Measurements from ENCODE around the gene AEBP2. TPM values are rescaled to one million over a fixed set of nuclear protein-coding genes. Genes with fewer than 3 reads are reported as not detected.

The AEBP2 gene
- total and polyA plus RNA-seq, 2 of the 4 experiments (the other 2 are of a cell fraction), result 15.5 to 21.7 TPM

GRCh38 chr12:19528750-19529149, 89.5 kb downstream of the AEBP2 start:
- Histone ChIP-seq H3K4me1 (ENCODE audit: control insufficient read depth, insufficient read depth, low read length) (peaks cover 4% of the 10 kb centered on the region; the same call in 1 of the 2 replicates), H3K27ac (ENCODE audit: insufficient read depth, low read length) (peak overlapping the region; percentile 10; the same call in 1 of the 2 replicates), H2AFZ (replicated peaks; ENCODE audit: low read length, poor library complexity) (no peak overlapping the region), H3K18ac (ENCODE audit: low read depth, low read length) (peak overlapping the region; percentile 33), H4K20me1 (ENCODE audit: insufficient read depth, low read length) (no peaks in the 10 kb centered on the region), H3K9ac (ENCODE audit: low read depth, low read length) (no peak overlapping the region), H4K5ac (ENCODE audit: low read depth, low read length) (peak overlapping the region; percentile 2; the same call in 1 of the 2 replicates), H3K4me3 (ENCODE audit: insufficient read depth, low read depth, low read length) (no peak overlapping the region), H3K23ac (ENCODE audit: low read depth, low read length) (peak overlapping the region; percentile 11; the same call in 1 of the 2 replicates), H3K36me3 (ENCODE audit: control insufficient read depth, insufficient read depth, low read length) (no peaks in the 10 kb centered on the region; the same call in 1 of the 2 replicates), H4K91ac (ENCODE audit: insufficient read depth, low read depth, low read length) (peak overlapping the region; percentile 6; the same call in 1 of the 2 replicates), H2BK120ac (ENCODE audit: low read depth, low read length) (no peak overlapping the region), H3K9me3 (ENCODE audit: control insufficient read depth, insufficient read depth, low read length) (no peaks in the 10 kb centered on the region), H3K56ac (ENCODE audit: extremely low read depth, insufficient read depth, low read length) (no peak overlapping the region), H2BK20ac (ENCODE audit: low read depth, low read length) (peak overlapping the region; percentile 24; the same call in 1 of the 2 replicates), H3K4ac (ENCODE audit: low read depth, low read length) (peak overlapping the region; percentile 40), H3K9me1 (ENCODE audit: insufficient read depth, low read length) (peaks cover 6% of the 10 kb centered on the region), H2AK5ac (ENCODE audit: low read depth, low read length) (peak overlapping the region; percentile 43), H3K14ac (replicated peaks; ENCODE audit: low read depth, low read length) (peak overlapping the region; percentile 7; the same call in 1 of the 2 replicates), H3K79me1 (ENCODE audit: low read depth in 1 of 2, low read length in 2 of 2) (peaks cover 0 to 9% of the 10 kb centered on the region in 2 experiments; a peak in 1 of 4 replicates), H3K27me3 (ENCODE audit: control insufficient read depth, insufficient read depth, low read length) (no peaks in the 10 kb centered on the region), H4K8ac (ENCODE audit: low read depth in 2 of 2, low read length in 2 of 2) (no peak overlapping the region), H3K4me2 (ENCODE audit: low read depth, low read length) (no peak overlapping the region), H2BK5ac (ENCODE audit: low read depth, low read length, poor library complexity, severe bottlenecking) (no peak overlapping the region), H2BK15ac (ENCODE audit: low read depth, low read length) (no peak overlapping the region), H2AK9ac (replicated peaks; ENCODE audit: low read depth, low read length, poor library complexity) (no peak overlapping the region)
- in situ Hi-C loops (cut with MboI; ENCODE audit: low sequenced_read_pairs) (no loop called here), intact Hi-C loops (cut with micrococcal nuclease) (no loop called here), dilution Hi-C loops (cut with HindIII; ENCODE audit: low sequenced_read_pairs, unreplicated experiment) (no loop called here)
- ATAC-seq (ENCODE audit: low read depth) (no peak), DNase-seq (no peak)
- no CpG with 5 or more reads among the region's 2 CpGs for WGBS, 2 experiments (ENCODE audit: extremely low coverage in 2 of 2, insufficient read length in 1 of 2)
- TF ChIP-seq SMC3 (IDR thresholded peaks at IDR 0.05; ENCODE audit: low read depth, low read length) (no peak), ELK1 (IDR thresholded peaks at IDR 0.05; ENCODE audit: borderline replicate concordance, low read depth, low read length) (no peak), RAD21 (IDR thresholded peaks at IDR 0.05; ENCODE audit: low read length) (no peak), POLR2A (IDR thresholded peaks at IDR 0.05; ENCODE audit: low read depth, low read length) (no peak), RFX5 (IDR thresholded peaks at IDR 0.05; ENCODE audit: low read depth, low read length) (no peak), NFE2L2 (IDR thresholded peaks at IDR 0.05; ENCODE audit: low read depth, low read length) (no peak), RCOR1 (IDR thresholded peaks at IDR 0.05; ENCODE audit: insufficient replicate concordance, low read length) (no peak), CTCF (conservative IDR thresholded peaks at IDR 0.05; ENCODE audit: low read depth, low read length) (no peak), CEBPB (IDR thresholded peaks at IDR 0.05; ENCODE audit: low read depth, low read length) (no peak), USF2 (IDR thresholded peaks at IDR 0.05; ENCODE audit: low read depth, low read length) (no peak), MXI1 (IDR thresholded peaks at IDR 0.05; ENCODE audit: borderline replicate concordance, low read depth, low read length) (no peak), FOS (IDR thresholded peaks at IDR 0.05; ENCODE audit: low read depth, low read length) (no peak), MAFK (IDR thresholded peaks at IDR 0.05; ENCODE audit: low read depth, low read length) (no peak)
- BruUV-seq (replicated peaks), result no TSS peak
- POLR2A ChIA-PET (ENCODE audit: unreplicated experiment), result no interaction called here
- CTCF ChIA-PET, result no interaction called here

All from IMR-90 (cell line).